ENCODE data around the gene PRR29.
A peak's percentile ranks its signal among the peaks of the same experiment; 100 is the strongest.

Gene PRR29

GRCh38 chr17:64042700-64043485 lies 44.7 kb downstream of the PRR29 start:
- no peak for DNase-seq
- no peak for ATAC-seq

- DNase-seq (no peak), ATAC-seq (no peak)
Measured at GRCh38 chr17:64045176-64045575, 47.0 kb downstream of the PRR29 start.

- no peak for DNase-seq
- ATAC-seq, result no peak
Measured at GRCh38 chr17:64048805-64049204, 50.7 kb downstream of the PRR29 start.

GRCh38 chr17:64051153-64051552 lies 53.0 kb downstream of the PRR29 start:
- DNase-seq (no peak), ATAC-seq (peak; percentile 71)

- no peak for ATAC-seq
- DNase-seq, result no peak
Measured at GRCh38 chr17:64053101-64053500, 55.0 kb downstream of the PRR29 start.
